SK-N-SH treated with all-trans-retinoic acid at 6 μM for 48 hours (cell line): ENCODE measurements around the gene SMYD2.

Experiments used
- ARNTL ChIP-seq: fragments of 450-650 bp; formaldehyde crosslinking; IDR thresholded peaks from 2 replicates; pipeline ENCODE4 v1.5.0; 2020; ENCODE audit warnings: low read depth, mild to moderate bottlenecking, moderate library complexity, borderline replicate concordance
- BACH2 ChIP-seq: fragments of 250-450 bp; sonication (Bioruptor Pico); IDR thresholded peaks from 2 replicates; pipeline ENCODE4 v1.9.0; 2021; ENCODE audit warnings: mild to moderate bottlenecking, borderline replicate concordance
- CSRNP3 ChIP-seq: fragments of 250-450 bp; sonication (Bioruptor Pico); IDR thresholded peaks from 2 replicates; pipeline ENCODE4 v1.5.1; 2021; ENCODE audit warnings: mild to moderate bottlenecking, moderate library complexity
- SNAI2 ChIP-seq: fragments of 250-450 bp; sonication (Bioruptor Pico); IDR thresholded peaks from 2 replicates; pipeline ENCODE4 v1.5.0; 2020; ENCODE audit warnings: mild to moderate bottlenecking, moderate library complexity
- ZFP30 ChIP-seq: fragments of 450-650 bp; formaldehyde crosslinking; IDR thresholded peaks from 2 replicates; pipeline ENCODE4 v1.5.0; 2022; ENCODE audit warnings: mild to moderate bottlenecking, moderate library complexity
- TF ChIP-seq, protein P1 (sequence below): fragments of 250-450 bp; sonication (Bioruptor Pico); IDR thresholded peaks from 2 replicates; pipeline ENCODE4 v1.8.0; 2020; ENCODE audit warnings: mild to moderate bottlenecking, moderate library complexity, borderline replicate concordance

DNA sequence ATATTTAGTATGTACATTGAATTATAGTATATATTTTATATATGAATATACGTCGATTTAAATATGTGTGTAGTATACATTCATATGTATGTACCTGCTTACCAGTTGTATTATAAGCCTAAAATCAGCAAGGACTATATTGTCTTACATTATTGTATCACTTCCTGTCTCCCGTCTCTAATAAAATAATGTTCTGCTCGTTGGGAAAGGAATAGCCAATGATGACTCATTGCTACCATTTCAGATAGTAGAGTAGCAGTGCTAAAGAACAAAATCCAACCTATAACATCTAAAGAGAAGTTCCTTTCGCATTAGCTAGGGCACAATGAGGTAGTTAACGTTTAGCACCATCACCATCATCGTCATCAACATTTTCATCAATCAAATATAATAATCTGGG lies 39.9 kb upstream of the SMYD2 start:
- TF ChIP-seq ARNTL (CRISPR knock-in tag) = no peak
- TF ChIP-seq, protein P1, sequence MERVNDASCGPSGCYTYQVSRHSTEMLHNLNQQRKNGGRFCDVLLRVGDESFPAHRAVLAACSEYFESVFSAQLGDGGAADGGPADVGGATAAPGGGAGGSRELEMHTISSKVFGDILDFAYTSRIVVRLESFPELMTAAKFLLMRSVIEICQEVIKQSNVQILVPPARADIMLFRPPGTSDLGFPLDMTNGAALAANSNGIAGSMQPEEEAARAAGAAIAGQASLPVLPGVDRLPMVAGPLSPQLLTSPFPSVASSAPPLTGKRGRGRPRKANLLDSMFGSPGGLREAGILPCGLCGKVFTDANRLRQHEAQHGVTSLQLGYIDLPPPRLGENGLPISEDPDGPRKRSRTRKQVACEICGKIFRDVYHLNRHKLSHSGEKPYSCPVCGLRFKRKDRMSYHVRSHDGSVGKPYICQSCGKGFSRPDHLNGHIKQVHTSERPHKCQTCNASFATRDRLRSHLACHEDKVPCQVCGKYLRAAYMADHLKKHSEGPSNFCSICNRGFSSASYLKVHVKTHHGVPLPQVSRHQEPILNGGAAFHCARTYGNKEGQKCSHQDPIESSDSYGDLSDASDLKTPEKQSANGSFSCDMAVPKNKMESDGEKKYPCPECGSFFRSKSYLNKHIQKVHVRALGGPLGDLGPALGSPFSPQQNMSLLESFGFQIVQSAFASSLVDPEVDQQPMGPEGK (CRISPR knock-in tag) = no peak
- no peak for TF ChIP-seq BACH2 (CRISPR knock-in tag)
- TF ChIP-seq CSRNP3 (CRISPR knock-in tag) = no peak
- no peak for TF ChIP-seq SNAI2
- TF ChIP-seq ZFP30 (CRISPR knock-in tag) = no peak
